Tibial nerve (tissue), 4 donors: ENCODE data around the gene TICAM2. TPM values are rescaled to one million over a fixed set of nuclear protein-coding genes. Genes with fewer than 3 reads are reported as not detected.

Source experiments
- DNase-seq, 2 donors: peaks; one replicate each; pipeline ENCODE4 v3.0.0-alpha.2; 2019; ENCODE audit warnings: low spot score in 2 of 2
- H3K27ac ChIP-seq, 4 donors: fragments of 200-600 bp; sonication (generic) in 3 of 4; one replicate each; pipeline ENCODE4 v1.5.1; 2017 to 2019; ENCODE audit warnings: mild to moderate bottlenecking in 1 of 4
- H3K27me3 ChIP-seq, 2 donors: fragments of 200-600 bp; sonication (generic) in 1 of 2; one replicate each; pipeline versions ENCODE4 v1.5.1 to v1.6.0; 2017 to 2019
- H3K36me3 ChIP-seq, 3 donors: fragments of 200-600 bp; sonication (generic); one replicate each; pipeline ENCODE4 v1.5.1; 2018 to 2019
- H3K4me1 ChIP-seq, 4 donors: fragments of 200-600 bp; sonication (generic) in 3 of 4; one replicate each; pipeline ENCODE4 v1.5.1; 2017 to 2019
- H3K4me3 ChIP-seq, 4 donors: fragments of 200-600 bp; sonication (generic) in 3 of 4; one replicate each; pipeline ENCODE4 v1.5.1; 2017 to 2019; ENCODE audit warnings: mild to moderate bottlenecking in 1 of 4, moderate library complexity in 1 of 4
- H3K9me3 ChIP-seq, 4 donors: fragments of 200-600 bp; sonication (generic) in 3 of 4; one replicate each; pipeline ENCODE4 v1.5.1; 2017 to 2019
- CTCF ChIP-seq, 5 experiments: fragments of 200-600 bp in 3 of 5; fragments of 450-650 bp in 2 of 5; sonication (generic) in 3 of 5; IDR thresholded peaks; one replicate each; pipeline ENCODE4 v1.5.1; 2016 to 2019; ENCODE audit warnings: antibody characterized with exemption in 5 of 5, mild to moderate bottlenecking in 3 of 5, moderate library complexity in 2 of 5
- EP300 ChIP-seq, 2 donors: sonication (generic); formaldehyde crosslinking; IDR thresholded peaks; one replicate each; pipeline ENCODE4 v1.6.1; 2017; ENCODE audit warnings: antibody characterized with exemption in 2 of 2, mild to moderate bottlenecking in 1 of 2
- POLR2A ChIP-seq, 2 donors: fragments of 450-650 bp; IDR thresholded peaks; one replicate each; pipeline ENCODE4 v1.6.1; 2017; ENCODE audit warnings: antibody characterized with exemption in 2 of 2, mild to moderate bottlenecking in 2 of 2, moderate library complexity in 2 of 2
- WGBS, 2 donors: methylation state at CpG; one replicate each; pipeline ENCODE4 v1.1.5; 2018; 5-methylcytosine and 5-hydroxymethylcytosine counted together
- total RNA-seq, 4 donors: library from RNA; depleted of rRNA; stranded (reverse); fragments of >200 nt; gene quantifications; one replicate each; pipeline ENCODE4 v1.1.0, GENCODE V29; 2016

The TICAM2 gene
- total RNA-seq, 4 donors from 2014 or later = 1.0 to 2.8 (median 1.8) TPM

GRCh38 chr5:115588640-115589039 lies 13.6 kb downstream of the TICAM2 start:
- no peak for DNase-seq
- TF ChIP-seq POLR2A (IDR thresholded peaks at IDR 0.05) (no peak), EP300 (IDR thresholded peaks at IDR 0.05) (no peak), CTCF (IDR thresholded peaks at IDR 0.05) (no peak)
- H3K4me3 ChIP-seq = no peak overlapping the region
- 79 to 83% methylated on average over 4 of the region's 4 CpGs for WGBS, 2 donors
- no peak overlapping the region for H3K27ac ChIP-seq
- no peaks in the 10 kb centered on the region for H3K9me3 ChIP-seq
- H3K27me3 ChIP-seq = no peaks in the 10 kb centered on the region
- H3K4me1 ChIP-seq = peaks cover 0 to 3% (median 0%) of the 10 kb centered on the region in 4 donors
- H3K36me3 ChIP-seq = no peaks in the 10 kb centered on the region

- no peak for DNase-seq
- H3K4me1 ChIP-seq = peaks cover 0 to 3% (median 0%) of the 10 kb centered on the region in 4 donors
- no peak overlapping the region for H3K27ac ChIP-seq
- no peaks in the 10 kb centered on the region for H3K9me3 ChIP-seq
- H3K36me3 ChIP-seq = no peaks in the 10 kb centered on the region
- TF ChIP-seq POLR2A (IDR thresholded peaks at IDR 0.05) = no peak
- TF ChIP-seq CTCF (IDR thresholded peaks at IDR 0.05) = peak; percentile 46 to 66 (median 58)
- H3K27me3 ChIP-seq = no peaks in the 10 kb centered on the region
- no peak overlapping the region for H3K4me3 ChIP-seq
- WGBS, 2 donors = 44 to 54% methylated on average over 6 of the region's 6 CpGs
Observed at GRCh38 chr5:115586525-115587146, 15.6 kb downstream of the TICAM2 start.

GRCh38 chr5:115585265-115585664 lies 17.0 kb downstream of the TICAM2 start:
- H3K27me3 ChIP-seq = no peaks in the 10 kb centered on the region
- no peak overlapping the region for H3K4me3 ChIP-seq
- no peak for DNase-seq
- no peaks in the 10 kb centered on the region for H3K9me3 ChIP-seq
- H3K4me1 ChIP-seq = peaks cover 0 to 3% (median 0%) of the 10 kb centered on the region in 4 donors
- WGBS, 2 donors = 84 to 93% methylated on average over 1 of the region's 1 CpG
- no peak overlapping the region for H3K27ac ChIP-seq
- peaks cover 0 to 11% (median 0%) of the 10 kb centered on the region in 3 donors for H3K36me3 ChIP-seq
- TF ChIP-seq EP300 (IDR thresholded peaks at IDR 0.05) = no peak
- no peak for TF ChIP-seq CTCF (IDR thresholded peaks at IDR 0.05)
- TF ChIP-seq POLR2A (IDR thresholded peaks at IDR 0.05) = no peak

GRCh38 chr5:115584501-115584900 lies 17.8 kb downstream of the TICAM2 start:
- WGBS, 2 donors = 85 to 91% methylated on average over 1 of the region's 1 CpG
- H3K27ac ChIP-seq = no peak overlapping the region
- no peak overlapping the region for H3K4me3 ChIP-seq
- H3K27me3 ChIP-seq = no peaks in the 10 kb centered on the region
- H3K4me1 ChIP-seq = peaks cover 0 to 3% (median 0%) of the 10 kb centered on the region in 4 donors
- H3K9me3 ChIP-seq = no peaks in the 10 kb centered on the region
- H3K36me3 ChIP-seq = peaks cover 0 to 13% (median 0%) of the 10 kb centered on the region in 3 donors
- TF ChIP-seq CTCF (IDR thresholded peaks at IDR 0.05) = no peak
- no peak for TF ChIP-seq EP300 (IDR thresholded peaks at IDR 0.05)
- no peak for TF ChIP-seq POLR2A (IDR thresholded peaks at IDR 0.05)
- DNase-seq = no peak

- H3K27me3 ChIP-seq = no peaks in the 10 kb centered on the region
- H3K4me3 ChIP-seq = no peak overlapping the region
- no peak overlapping the region for H3K27ac ChIP-seq
- WGBS, 2 donors = 59 to 72% methylated on average over 3 of the region's 3 CpGs
- peaks cover 0 to 8% (median 0%) of the 10 kb centered on the region in 4 donors for H3K4me1 ChIP-seq
- peaks cover 0 to 13% (median 0%) of the 10 kb centered on the region in 3 donors for H3K36me3 ChIP-seq
- no peaks in the 10 kb centered on the region for H3K9me3 ChIP-seq
- no peak for DNase-seq
- TF ChIP-seq CTCF (IDR thresholded peaks at IDR 0.05) = no peak
- TF ChIP-seq EP300 (IDR thresholded peaks at IDR 0.05) = no peak
- no peak for TF ChIP-seq POLR2A (IDR thresholded peaks at IDR 0.05)
Observed at GRCh38 chr5:115583474-115583873, 18.8 kb downstream of the TICAM2 start.
